ENCODE measurements around the gene ANKMY1. TPM values are rescaled to one million over a fixed set of nuclear protein-coding genes. Genes with fewer than 3 reads are reported as not detected.

Gene ANKMY1
- total RNA-seq, 1 experiment from 2014 or later: 19.5 TPM

DNA sequence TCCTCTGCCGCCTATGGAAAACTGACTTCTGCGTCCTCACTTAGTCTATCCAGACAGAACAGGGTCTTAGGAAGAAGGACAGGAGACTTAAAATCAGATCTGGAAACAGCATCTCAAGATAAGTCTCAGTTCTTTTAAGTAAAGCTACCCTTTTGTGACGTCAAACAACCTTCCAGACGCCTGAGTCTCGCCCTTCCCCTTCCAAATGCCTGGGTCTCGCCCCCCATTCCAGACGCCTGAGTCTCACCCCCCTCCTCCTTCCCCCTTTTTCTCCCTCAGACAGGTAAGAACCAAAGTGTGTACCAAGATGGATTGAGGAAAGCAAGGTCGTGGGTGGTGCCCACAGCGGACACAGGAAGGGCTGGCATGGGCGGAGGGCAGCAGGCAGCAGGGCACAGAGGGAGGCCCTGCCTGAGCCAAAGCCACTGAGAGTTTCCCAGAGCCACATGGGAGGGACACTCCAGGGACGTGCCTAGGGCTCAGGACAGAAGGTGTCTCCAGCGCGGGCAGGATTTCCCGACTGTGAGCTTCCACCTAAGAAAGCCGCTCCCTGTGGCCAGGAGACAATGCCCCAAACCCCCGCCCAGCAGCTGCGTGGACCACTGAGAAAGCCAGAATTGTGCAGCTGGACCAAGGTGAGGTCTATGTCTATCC lies 51.3 kb downstream of the ANKMY1 start:
- Histone ChIP-seq H3K27me3 (ENCODE audit: low read length) (no peaks in the 10 kb centered on the region), H3K36me3 (ENCODE audit: low read depth, low read length) (no peaks in the 10 kb centered on the region), H3K27ac (ENCODE audit: low read length) (no peak overlapping the region), H3K9me2 (replicated peaks; ENCODE audit: low read length) (no peaks in the 10 kb centered on the region), H3F3A (ENCODE audit: low read length, unreplicated experiment) (no peaks in the 10 kb centered on the region), H3K4me1 (ENCODE audit: insufficient read depth, low read length) (no peaks in the 10 kb centered on the region), H2AFZ (ENCODE audit: low read length) (no peak overlapping the region), H3K4me3 (ENCODE audit: low read length) (no peak overlapping the region), H3K9me3 (ENCODE audit: low read length) (no peaks in the 10 kb centered on the region), H3K9ac (ENCODE audit: low read length) (no peak overlapping the region), H3K4me2 (ENCODE audit: low read length) (no peak overlapping the region), H3K79me2 (ENCODE audit: low read length) (no peaks in the 10 kb centered on the region), H4K20me1 (ENCODE audit: low read length) (no peaks in the 10 kb centered on the region)
- TF ChIP-seq EZH2 (IDR thresholded peaks at IDR 0.05; ENCODE audit: low read length, unreplicated experiment): no peak
- no peak for TF ChIP-seq CTCF (conservative IDR thresholded peaks at IDR 0.05; ENCODE audit: low read depth, low read length)
- DNase-seq (no peak), ATAC-seq (no peak)
- CTCF ChIA-PET: no interaction called here
- POLR2A ChIA-PET (ENCODE audit: unreplicated experiment): no interaction called here
- no TSS peak for BruUV-seq (replicated peaks)
- intact Hi-C loops (cut with micrococcal nuclease): no loop called here

DNA sequence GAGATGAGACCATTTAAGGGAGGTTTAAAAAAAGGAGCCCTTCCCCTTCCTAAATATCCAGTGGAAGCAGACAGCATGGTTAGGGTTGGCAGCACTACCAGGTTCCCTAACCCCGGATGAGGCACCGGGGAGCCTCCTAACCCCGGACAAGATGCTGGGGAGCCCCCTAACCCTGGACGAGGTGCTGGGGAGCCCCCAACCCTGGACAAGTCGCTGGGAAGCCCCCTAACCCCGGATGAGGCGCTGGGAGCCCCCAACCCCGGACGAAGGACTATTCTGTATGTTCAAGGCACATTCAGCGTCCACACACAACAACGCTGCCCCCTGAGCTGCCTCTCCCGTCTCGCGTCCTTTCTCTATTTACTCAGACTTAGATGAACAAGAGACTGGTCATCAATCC lies 51.9 kb downstream of the ANKMY1 start:
- intact Hi-C loops (cut with micrococcal nuclease): no loop called here

GRCh38 chr2:240503848-240504247 lies 53.9 kb downstream of the ANKMY1 start:
- intact Hi-C loops (cut with micrococcal nuclease): no loop called here
- POLR2A ChIA-PET (ENCODE audit: unreplicated experiment): interaction anchor here (0.6 kb wide), 2 partner anchors 35 to 187 kb away, joined by 4 to 7 read pairs; no protein-coding TSS in a partner anchor
- Histone ChIP-seq H3K9me3 (ENCODE audit: low read length) (no peaks in the 10 kb centered on the region), H3K9ac (ENCODE audit: low read length) (no peak overlapping the region), H3K9me2 (replicated peaks; ENCODE audit: low read length) (no peaks in the 10 kb centered on the region), H3K4me2 (ENCODE audit: low read length) (no peak overlapping the region), H3K36me3 (ENCODE audit: low read depth, low read length) (no peaks in the 10 kb centered on the region), H3F3A (ENCODE audit: low read length, unreplicated experiment) (no peaks in the 10 kb centered on the region), H3K27me3 (ENCODE audit: low read length) (no peaks in the 10 kb centered on the region), H3K27ac (ENCODE audit: low read length) (no peak overlapping the region), H3K4me1 (ENCODE audit: insufficient read depth, low read length) (no peaks in the 10 kb centered on the region), H3K4me3 (ENCODE audit: low read length) (no peak overlapping the region), H3K79me2 (ENCODE audit: low read length) (no peaks in the 10 kb centered on the region), H2AFZ (ENCODE audit: low read length) (no peak overlapping the region), H4K20me1 (ENCODE audit: low read length) (no peaks in the 10 kb centered on the region)
- ATAC-seq (no peak), DNase-seq (no peak)
- TF ChIP-seq EZH2 (IDR thresholded peaks at IDR 0.05; ENCODE audit: low read length, unreplicated experiment): no peak
- no peak for TF ChIP-seq EZH2phosphoT487 (IDR thresholded peaks at IDR 0.05; ENCODE audit: borderline replicate concordance, low read length)
- no peak for TF ChIP-seq CTCF (conservative IDR thresholded peaks at IDR 0.05; ENCODE audit: low read depth, low read length)
- CTCF ChIA-PET: no interaction called here
- no TSS peak for BruUV-seq (replicated peaks)

More for the DNA sequence above, 51.9 kb downstream of the ANKMY1 start:
- BruUV-seq (replicated peaks): no TSS peak
- no peak overlapping the region for H3K4me2 ChIP-seq (ENCODE audit: low read length)
- H3K27ac ChIP-seq (ENCODE audit: low read length): no peak overlapping the region
- no peaks in the 10 kb centered on the region for H3K4me1 ChIP-seq (ENCODE audit: insufficient read depth, low read length)
- no peaks in the 10 kb centered on the region for H3K9me3 ChIP-seq (ENCODE audit: low read length)
- no peak for ATAC-seq
- no peaks in the 10 kb centered on the region for H3K36me3 ChIP-seq (ENCODE audit: low read depth, low read length)
- no peaks in the 10 kb centered on the region for H4K20me1 ChIP-seq (ENCODE audit: low read length)
- TF ChIP-seq EZH2phosphoT487 (IDR thresholded peaks at IDR 0.05; ENCODE audit: borderline replicate concordance, low read length): no peak
- no peak for TF ChIP-seq EZH2 (IDR thresholded peaks at IDR 0.05; ENCODE audit: low read length, unreplicated experiment)
- no peak overlapping the region for H3K4me3 ChIP-seq (ENCODE audit: low read length)
- no peaks in the 10 kb centered on the region for H3F3A ChIP-seq (ENCODE audit: low read length, unreplicated experiment)
- no peak for DNase-seq
- H3K27me3 ChIP-seq (ENCODE audit: low read length): no peaks in the 10 kb centered on the region
- CTCF ChIA-PET: no interaction called here
- H3K9ac ChIP-seq (ENCODE audit: low read length): no peak overlapping the region
- no peaks in the 10 kb centered on the region for H3K79me2 ChIP-seq (ENCODE audit: low read length)
- H3K9me2 ChIP-seq (replicated peaks; ENCODE audit: low read length): no peaks in the 10 kb centered on the region
- H2AFZ ChIP-seq (ENCODE audit: low read length): no peak overlapping the region
- POLR2A ChIA-PET (ENCODE audit: unreplicated experiment): no interaction called here

Data from PC-3 (cell line).